ENCODE results near the gene NPSR1. TPM values are rescaled to one million over a fixed set of nuclear protein-coding genes. Genes with fewer than 3 reads are reported as not detected.

The NPSR1 gene
- total RNA-seq, 2 experiments from 2014 or later: not detected

DNA sequence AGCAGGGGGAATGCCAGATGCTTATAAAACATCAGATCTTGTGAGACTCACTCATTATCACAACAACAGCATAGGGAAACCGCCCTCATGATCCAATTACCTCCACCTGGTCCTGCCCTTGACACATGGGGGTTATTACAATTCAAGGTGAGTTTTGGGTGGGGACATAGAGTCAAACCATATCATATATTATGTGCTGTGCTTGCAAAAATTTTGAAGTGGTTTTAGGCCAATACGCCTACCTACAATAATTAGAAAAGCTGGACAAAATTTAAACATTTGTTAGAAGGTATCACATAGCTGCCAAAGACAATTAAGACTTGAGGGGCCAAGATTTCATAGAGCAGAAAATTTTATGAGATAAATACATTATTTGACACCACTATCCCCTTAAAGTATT is 29.5 kb downstream of the NPSR1 start:
- H3K79me2 ChIP-seq (ENCODE audit: insufficient read depth, low read depth, low read length): no peaks in the 10 kb centered on the region
- no peaks in the 10 kb centered on the region for H3K9me2 ChIP-seq (ENCODE audit: insufficient read depth, low read length)
- no peak for DNase-seq (ENCODE audit: low spot score)
- no peaks in the 10 kb centered on the region for H3K9me3 ChIP-seq (ENCODE audit: low read length)
- H3K27ac ChIP-seq (ENCODE audit: low read depth, low read length, poor library complexity, severe bottlenecking): no peak overlapping the region
- H3K4me3 ChIP-seq (ENCODE audit: low read depth, low read length, poor library complexity, severe bottlenecking): no peak overlapping the region
- H3K4me1 ChIP-seq (ENCODE audit: insufficient read depth, low read length, poor library complexity, severe bottlenecking): no peaks in the 10 kb centered on the region
- H3K36me3 ChIP-seq (ENCODE audit: insufficient read depth, low read length): no peaks in the 10 kb centered on the region
- no peaks in the 10 kb centered on the region for H4K20me1 ChIP-seq (ENCODE audit: insufficient read depth, low read length)
- no peak overlapping the region for H2AFZ ChIP-seq (ENCODE audit: low read length)
- no peak overlapping the region for H3K4me2 ChIP-seq (ENCODE audit: low read length)
- BruUV-seq (replicated peaks): no TSS peak
- CTCF ChIA-PET (ENCODE audit: unreplicated experiment): no interaction called here
- TF ChIP-seq, protein P1, sequence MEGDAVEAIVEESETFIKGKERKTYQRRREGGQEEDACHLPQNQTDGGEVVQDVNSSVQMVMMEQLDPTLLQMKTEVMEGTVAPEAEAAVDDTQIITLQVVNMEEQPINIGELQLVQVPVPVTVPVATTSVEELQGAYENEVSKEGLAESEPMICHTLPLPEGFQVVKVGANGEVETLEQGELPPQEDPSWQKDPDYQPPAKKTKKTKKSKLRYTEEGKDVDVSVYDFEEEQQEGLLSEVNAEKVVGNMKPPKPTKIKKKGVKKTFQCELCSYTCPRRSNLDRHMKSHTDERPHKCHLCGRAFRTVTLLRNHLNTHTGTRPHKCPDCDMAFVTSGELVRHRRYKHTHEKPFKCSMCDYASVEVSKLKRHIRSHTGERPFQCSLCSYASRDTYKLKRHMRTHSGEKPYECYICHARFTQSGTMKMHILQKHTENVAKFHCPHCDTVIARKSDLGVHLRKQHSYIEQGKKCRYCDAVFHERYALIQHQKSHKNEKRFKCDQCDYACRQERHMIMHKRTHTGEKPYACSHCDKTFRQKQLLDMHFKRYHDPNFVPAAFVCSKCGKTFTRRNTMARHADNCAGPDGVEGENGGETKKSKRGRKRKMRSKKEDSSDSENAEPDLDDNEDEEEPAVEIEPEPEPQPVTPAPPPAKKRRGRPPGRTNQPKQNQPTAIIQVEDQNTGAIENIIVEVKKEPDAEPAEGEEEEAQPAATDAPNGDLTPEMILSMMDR (conservative IDR thresholded peaks at IDR 0.05; ENCODE audit: low read length): no peak
- TF ChIP-seq EZH2phosphoT487 (IDR thresholded peaks at IDR 0.05; ENCODE audit: borderline replicate concordance, low read depth, low read length): no peak
- intact Hi-C loops (cut with micrococcal nuclease; ENCODE audit: unreplicated experiment): no loop called here
- POLR2A ChIA-PET: interaction anchor here (0.6 kb wide), 1 partner anchor 310 kb away, joined by 3 read pairs; no protein-coding TSS in a partner anchor

DNA sequence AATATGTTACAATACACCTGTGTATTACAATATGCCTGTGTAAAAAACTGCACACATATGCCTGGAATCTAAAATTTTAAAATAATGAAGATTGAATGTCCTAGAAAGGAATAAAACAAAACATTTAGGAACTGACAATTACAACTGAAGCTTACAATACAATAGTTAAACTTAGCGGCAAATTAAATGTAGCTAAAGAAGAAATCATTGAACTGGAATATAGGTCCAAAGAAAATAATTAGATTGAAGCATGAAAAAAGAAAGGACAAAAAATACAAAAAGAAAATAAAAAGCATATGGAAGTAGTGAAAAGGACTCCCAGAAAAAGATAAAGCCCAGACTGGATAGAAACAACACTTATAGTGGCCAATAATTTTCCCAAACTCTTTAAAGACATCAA is 38.4 kb downstream of the NPSR1 start:
- H3K36me3 ChIP-seq (ENCODE audit: insufficient read depth, low read length): no peaks in the 10 kb centered on the region
- H3K9me2 ChIP-seq (ENCODE audit: insufficient read depth, low read length): no peaks in the 10 kb centered on the region
- H3K4me1 ChIP-seq (ENCODE audit: insufficient read depth, low read length, poor library complexity, severe bottlenecking): no peaks in the 10 kb centered on the region
- H3K4me2 ChIP-seq (ENCODE audit: low read length): no peak overlapping the region
- no TSS peak for BruUV-seq (replicated peaks)
- no peak for DNase-seq (ENCODE audit: low spot score)
- H2AFZ ChIP-seq (ENCODE audit: low read length): no peak overlapping the region
- peaks cover 17% of the 10 kb centered on the region; the same call in 1 of the 2 replicates for H3K9me3 ChIP-seq (ENCODE audit: low read length)
- H3K79me2 ChIP-seq (ENCODE audit: insufficient read depth, low read depth, low read length): no peaks in the 10 kb centered on the region
- intact Hi-C loops (cut with micrococcal nuclease; ENCODE audit: unreplicated experiment): no loop called here
- no peak overlapping the region for H3K4me3 ChIP-seq (ENCODE audit: low read depth, low read length, poor library complexity, severe bottlenecking)
- TF ChIP-seq, protein P1 (conservative IDR thresholded peaks at IDR 0.05; ENCODE audit: low read length): no peak
- TF ChIP-seq EZH2phosphoT487 (IDR thresholded peaks at IDR 0.05; ENCODE audit: borderline replicate concordance, low read depth, low read length): no peak
- ChIA-PET POLR2A (interaction anchor here (0.6 kb wide), 1 partner anchor 11 kb away, joined by 6 read pairs; no protein-coding TSS in a partner anchor), CTCF (ENCODE audit: unreplicated experiment) (no interaction called here)
- no peaks in the 10 kb centered on the region for H4K20me1 ChIP-seq (ENCODE audit: insufficient read depth, low read length)
- H3K27ac ChIP-seq (ENCODE audit: low read depth, low read length, poor library complexity, severe bottlenecking): no peak overlapping the region

DNA sequence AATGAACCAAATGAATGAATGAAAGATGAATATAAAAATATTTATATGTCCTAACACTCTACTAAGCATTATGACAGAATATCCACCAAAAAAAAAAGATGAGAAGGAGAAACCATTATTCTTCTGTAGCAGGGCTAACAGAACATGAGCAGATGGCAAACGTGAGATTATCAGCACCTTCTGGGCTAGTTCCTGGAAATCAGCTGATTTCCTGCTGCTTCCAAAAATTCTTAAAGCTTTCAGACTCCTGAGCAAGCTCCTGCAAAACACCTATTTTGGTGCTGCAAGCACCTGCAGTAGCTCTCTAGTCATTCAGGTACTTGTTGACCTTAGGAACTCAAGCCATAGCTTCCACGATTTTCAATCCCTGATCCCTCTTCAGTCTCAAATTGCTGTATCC is 51.8 kb downstream of the NPSR1 start:
- no peaks in the 10 kb centered on the region for H3K4me1 ChIP-seq (ENCODE audit: insufficient read depth, low read length, poor library complexity, severe bottlenecking)
- H3K79me2 ChIP-seq (ENCODE audit: insufficient read depth, low read depth, low read length): no peaks in the 10 kb centered on the region
- no peak for DNase-seq (ENCODE audit: low spot score)
- no peak overlapping the region for H3K27ac ChIP-seq (ENCODE audit: low read depth, low read length, poor library complexity, severe bottlenecking)
- no TSS peak for BruUV-seq (replicated peaks)
- H3K4me2 ChIP-seq (ENCODE audit: low read length): no peak overlapping the region
- intact Hi-C loops (cut with micrococcal nuclease; ENCODE audit: unreplicated experiment): no loop called here
- H3K9me2 ChIP-seq (ENCODE audit: insufficient read depth, low read length): no peaks in the 10 kb centered on the region
- ChIA-PET POLR2A (interaction anchor here (0.8 kb wide), 1 partner anchor 21 kb away, joined by 4 read pairs; no protein-coding TSS in a partner anchor), CTCF (ENCODE audit: unreplicated experiment) (no interaction called here)
- TF ChIP-seq, protein P1 (conservative IDR thresholded peaks at IDR 0.05; ENCODE audit: low read length): no peak
- no peak for TF ChIP-seq EZH2phosphoT487 (IDR thresholded peaks at IDR 0.05; ENCODE audit: borderline replicate concordance, low read depth, low read length)
- no peaks in the 10 kb centered on the region for H4K20me1 ChIP-seq (ENCODE audit: insufficient read depth, low read length)
- H2AFZ ChIP-seq (ENCODE audit: low read length): no peak overlapping the region
- H3K4me3 ChIP-seq (ENCODE audit: low read depth, low read length, poor library complexity, severe bottlenecking): no peak overlapping the region
- H3K36me3 ChIP-seq (ENCODE audit: insufficient read depth, low read length): no peaks in the 10 kb centered on the region
- H3K9me3 ChIP-seq (ENCODE audit: low read length): no peaks in the 10 kb centered on the region

Measured in OCI-LY7 (cell line).